GM12873 (cell line): Measurements from ENCODE around the gene UBE2Q2.

Experiments used
- CTCF ChIP-seq: IDR thresholded peaks from 2 replicates; pipeline ENCODE4 v1.5.1; 2012; ENCODE audit warnings: low read depth, mild to moderate bottlenecking, moderate library complexity, low read length, control low read depth; ENCODE audit not compliant: insufficient read depth; ENCODE audit errors: missing control alignments

UBE2Q2 gene

DNA sequence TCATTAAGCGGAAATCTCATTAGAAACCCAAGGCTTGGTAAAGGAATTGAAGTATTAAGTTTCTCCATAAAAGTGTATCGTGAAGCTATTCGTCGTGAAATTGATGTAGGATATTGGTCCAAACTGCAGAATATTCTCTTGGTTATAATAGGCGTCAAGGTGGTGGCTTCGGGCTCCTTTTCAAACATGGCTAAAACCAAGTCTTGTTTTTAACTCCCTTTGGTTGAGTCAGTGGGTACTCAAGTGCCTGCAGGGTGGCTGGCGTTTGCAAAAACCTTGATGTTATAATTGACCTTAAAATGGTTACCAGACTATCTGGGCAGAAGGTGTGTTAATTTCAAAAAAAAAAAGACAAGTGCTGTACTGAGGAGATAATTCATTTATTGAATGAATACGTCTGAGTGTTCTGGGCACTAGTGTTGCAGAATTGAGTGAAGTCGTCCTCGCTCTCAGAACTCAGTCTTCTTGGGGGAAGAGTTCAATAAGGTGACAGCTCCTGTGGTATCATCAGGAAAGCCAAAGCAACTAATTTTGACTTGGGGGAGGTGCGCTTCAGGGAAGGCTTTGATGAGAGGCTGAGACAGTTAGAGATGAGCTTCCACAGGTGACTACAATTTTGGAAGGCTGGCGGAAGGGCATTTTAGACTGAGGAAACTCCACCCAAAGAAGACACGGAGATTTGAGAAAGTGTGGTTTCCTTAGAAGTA is 1.5 kb downstream of the UBE2Q2 start:
- TF ChIP-seq CTCF: no peak

DNA sequence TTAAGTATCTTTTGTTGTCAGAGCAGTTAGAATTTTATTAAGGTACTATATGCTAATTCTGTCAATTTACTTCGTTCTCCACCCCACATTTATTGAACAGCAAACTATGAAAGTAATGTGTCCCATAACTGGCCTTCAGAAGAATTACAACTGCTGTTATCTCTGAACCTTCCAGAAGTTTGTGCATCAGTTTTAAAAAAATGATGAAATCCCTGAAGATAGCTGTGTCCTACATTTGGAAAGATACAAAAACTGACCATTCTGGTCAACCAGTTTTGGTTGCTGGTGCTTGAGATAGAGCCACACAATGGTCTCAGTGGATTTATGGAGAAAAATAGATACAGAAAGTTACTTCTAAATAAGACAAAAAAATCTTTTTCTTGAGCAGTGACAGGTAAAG is 5.9 kb downstream of the UBE2Q2 start:
- TF ChIP-seq CTCF: no peak

GRCh38 chr15:75850708-75851107 is 7.5 kb downstream of the UBE2Q2 start:
- no peak for TF ChIP-seq CTCF

DNA sequence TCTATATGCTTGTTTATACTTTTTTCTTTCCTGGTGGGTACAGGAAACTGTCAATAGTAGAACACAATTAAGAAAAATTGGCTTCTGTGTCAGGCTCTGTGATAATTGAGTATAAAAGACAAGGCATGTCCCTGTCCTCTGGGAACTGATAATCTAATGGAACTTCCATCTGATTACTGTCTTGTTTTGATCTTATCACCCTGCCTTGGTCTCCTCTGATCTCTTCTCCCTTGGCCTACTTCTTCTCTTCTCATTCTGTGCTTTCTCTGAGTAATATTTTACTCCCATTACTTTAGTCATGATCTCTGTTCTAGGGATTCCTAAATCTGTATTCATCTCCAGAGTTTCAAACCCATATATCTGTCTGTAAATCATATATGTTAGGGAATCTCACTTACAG is 14.6 kb downstream of the UBE2Q2 start:
- TF ChIP-seq CTCF: no peak

DNA sequence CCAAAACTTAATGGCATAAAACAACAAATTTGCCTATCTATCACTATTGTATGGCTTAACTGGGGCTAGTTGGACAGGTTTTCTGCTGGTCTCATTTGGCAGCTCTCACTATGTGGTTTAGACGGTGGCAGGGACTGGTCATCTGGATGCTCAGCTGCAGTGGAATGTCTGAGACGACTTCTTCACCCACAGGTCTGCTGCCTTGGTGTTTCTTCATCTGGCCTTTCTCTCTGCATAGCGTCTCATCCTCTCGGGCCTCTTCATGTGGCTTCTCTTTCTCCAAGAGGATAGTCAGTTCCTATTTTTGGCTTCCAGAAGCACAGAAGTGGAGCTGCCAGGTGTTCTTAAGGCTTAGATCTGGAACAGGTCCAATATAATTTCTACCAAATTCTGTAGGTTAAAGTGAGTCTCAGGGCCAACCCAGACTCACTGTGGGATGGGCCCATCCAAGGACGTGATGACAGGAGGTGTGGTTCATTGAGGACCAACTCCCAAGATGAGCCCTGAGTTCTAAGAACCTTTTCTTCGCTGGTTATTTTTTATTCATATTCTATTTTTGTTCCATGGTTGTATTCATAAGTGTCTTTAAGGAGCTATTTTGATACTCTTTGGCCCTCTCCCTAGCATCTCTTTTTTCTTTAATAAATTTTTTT is 18.6 kb downstream of the UBE2Q2 start:
- no peak for TF ChIP-seq CTCF

DNA sequence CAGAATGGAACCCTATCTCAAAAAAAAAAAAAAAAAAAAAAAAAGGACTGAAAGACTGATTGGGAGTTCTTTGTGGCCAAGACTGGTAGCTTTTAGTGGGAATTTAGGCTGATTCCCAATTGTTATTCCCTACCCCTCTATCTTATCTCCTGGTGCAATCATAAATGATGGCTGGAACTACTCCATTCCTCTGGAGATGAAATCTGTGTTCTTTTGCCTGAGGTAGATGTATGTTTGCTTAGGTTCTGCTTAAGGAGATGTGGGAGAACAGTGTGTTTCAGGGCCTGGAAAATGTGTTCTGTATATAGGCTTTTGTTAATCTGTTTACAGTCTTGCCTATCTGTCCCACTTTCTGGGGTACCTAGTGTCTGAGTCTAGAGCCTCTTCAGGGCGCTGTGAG is 19.5 kb downstream of the UBE2Q2 start:
- no peak for TF ChIP-seq CTCF

DNA sequence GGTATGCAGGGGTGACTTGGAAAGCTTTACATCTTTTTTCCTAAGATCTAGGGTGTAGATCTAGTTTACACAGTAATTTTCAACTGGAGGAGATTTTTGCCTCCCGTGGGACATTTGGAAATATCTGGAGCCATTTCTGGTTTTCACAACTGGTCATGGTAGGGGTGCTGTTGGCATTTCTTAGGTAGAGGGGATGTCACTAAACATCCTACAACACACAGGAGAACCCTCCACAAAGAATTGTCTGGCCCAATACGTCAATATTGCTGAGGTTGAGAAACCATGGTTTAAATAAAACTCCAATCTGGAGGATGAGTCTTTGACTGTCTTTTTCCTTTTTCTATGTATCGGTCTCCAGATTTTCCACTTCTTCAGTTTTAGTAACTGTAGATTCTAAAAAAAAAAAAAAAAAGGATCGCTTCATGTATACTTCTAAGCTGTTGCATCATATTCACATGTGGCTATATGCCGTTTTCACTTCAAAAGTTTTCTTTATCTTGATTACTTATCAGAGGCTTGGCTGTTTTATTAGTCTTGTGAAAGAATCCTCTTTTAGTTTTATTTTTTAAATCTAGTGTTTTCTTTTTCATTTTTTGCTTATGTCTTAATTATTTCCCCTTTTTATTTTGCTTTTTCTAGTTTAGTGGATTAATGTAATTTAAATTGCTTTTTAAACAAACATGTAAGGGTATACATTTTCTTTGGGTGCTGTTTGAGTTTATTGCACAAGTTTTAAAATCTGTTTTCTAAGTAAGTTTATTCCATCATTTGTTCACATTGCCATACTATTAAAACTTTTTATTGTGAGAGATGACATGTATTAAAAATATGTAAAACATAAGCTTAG is 21.2 kb downstream of the UBE2Q2 start:
- no peak for TF ChIP-seq CTCF
